ENCODE results near the gene DCDC2C.

DNA sequence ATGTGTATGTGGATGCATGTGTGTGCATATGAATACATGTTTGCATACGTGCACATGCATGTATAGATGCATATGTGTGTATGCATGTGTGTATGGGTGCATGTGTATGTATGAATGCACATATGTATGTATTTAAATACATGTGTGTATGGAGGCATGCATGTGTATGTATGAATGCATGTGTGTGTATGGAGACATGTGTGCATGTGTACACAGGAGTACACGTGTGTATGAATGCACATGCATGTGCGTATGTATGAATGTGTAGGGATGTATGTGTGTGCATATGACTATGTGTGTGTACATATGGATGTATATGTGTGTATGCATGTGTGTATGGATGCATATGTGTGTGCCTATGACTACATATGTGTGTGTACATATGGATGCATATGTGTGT is 51.9 kb downstream of the DCDC2C start:
- TF ChIP-seq EZH2 (IDR thresholded peaks at IDR 0.05; ENCODE audit: borderline replicate concordance) = no peak
- no peak for TF ChIP-seq EZH2phosphoT487 (IDR thresholded peaks at IDR 0.05; ENCODE audit: low read depth, severe bottlenecking, unreplicated experiment)
- TF ChIP-seq, protein P1, sequence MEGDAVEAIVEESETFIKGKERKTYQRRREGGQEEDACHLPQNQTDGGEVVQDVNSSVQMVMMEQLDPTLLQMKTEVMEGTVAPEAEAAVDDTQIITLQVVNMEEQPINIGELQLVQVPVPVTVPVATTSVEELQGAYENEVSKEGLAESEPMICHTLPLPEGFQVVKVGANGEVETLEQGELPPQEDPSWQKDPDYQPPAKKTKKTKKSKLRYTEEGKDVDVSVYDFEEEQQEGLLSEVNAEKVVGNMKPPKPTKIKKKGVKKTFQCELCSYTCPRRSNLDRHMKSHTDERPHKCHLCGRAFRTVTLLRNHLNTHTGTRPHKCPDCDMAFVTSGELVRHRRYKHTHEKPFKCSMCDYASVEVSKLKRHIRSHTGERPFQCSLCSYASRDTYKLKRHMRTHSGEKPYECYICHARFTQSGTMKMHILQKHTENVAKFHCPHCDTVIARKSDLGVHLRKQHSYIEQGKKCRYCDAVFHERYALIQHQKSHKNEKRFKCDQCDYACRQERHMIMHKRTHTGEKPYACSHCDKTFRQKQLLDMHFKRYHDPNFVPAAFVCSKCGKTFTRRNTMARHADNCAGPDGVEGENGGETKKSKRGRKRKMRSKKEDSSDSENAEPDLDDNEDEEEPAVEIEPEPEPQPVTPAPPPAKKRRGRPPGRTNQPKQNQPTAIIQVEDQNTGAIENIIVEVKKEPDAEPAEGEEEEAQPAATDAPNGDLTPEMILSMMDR (IDR thresholded peaks at IDR 0.05; ENCODE audit: poor library complexity) = no peak
